Right atrium auricular region (tissue), 2 donors: ENCODE measurements around the gene ARHGEF10L. TPM values are rescaled to one million over a fixed set of nuclear protein-coding genes. Genes with fewer than 3 reads are reported as not detected.

ENCODE experiments used
- DNase-seq: peaks from one replicate; pipeline ENCODE4 v3.0.0-alpha.2; 2019; ENCODE audit warnings: low spot score
- H3K27ac ChIP-seq, 2 donors: fragments of 200-600 bp; sonication (generic); 1 replicate in 1 of 2; 2 replicates in 1 of 2; pipeline ENCODE4 v1.5.1; 2016 to 2019
- H3K27me3 ChIP-seq, 2 donors: fragments of 200-600 bp; sonication (generic); one replicate each; pipeline versions ENCODE4 v1.5.1 to v1.6.0; 2017 to 2019
- H3K36me3 ChIP-seq: fragments of 200-600 bp; sonication (generic); one replicate; pipeline ENCODE4 v1.5.1; 2016
- H3K4me1 ChIP-seq, 2 donors: fragments of 200-600 bp; sonication (generic); one replicate each; pipeline versions ENCODE4 v1.5.1 to v1.6.0; 2017 to 2019
- H3K4me3 ChIP-seq, 2 donors: fragments of 200-600 bp; sonication (generic); 1 replicate in 1 of 2; 2 replicates in 1 of 2; pipeline ENCODE4 v1.5.1; 2017 to 2019; ENCODE audit warnings: mild to moderate bottlenecking in 1 of 2, moderate library complexity in 1 of 2
- H3K9me3 ChIP-seq, 2 donors: fragments of 200-600 bp; sonication (generic); one replicate each; pipeline ENCODE4 v1.5.1; 2019
- CTCF ChIP-seq, 2 donors: fragments of 200-600 bp; sonication (generic); IDR thresholded peaks; one replicate each; pipeline ENCODE4 v1.5.1; 2019; ENCODE audit warnings: antibody characterized with exemption in 2 of 2
- total RNA-seq, 2 donors: library from RNA; depleted of rRNA; stranded (reverse); fragments of >200 nt; gene quantifications; one replicate each; pipeline ENCODE4 v1.1.0, GENCODE V29; 2016

The ARHGEF10L gene
- total RNA-seq, 2 donors from 2014 or later: 49.3 to 52.2 TPM

- Histone ChIP-seq H3K27ac (no peak overlapping the region), H3K36me3 (no peaks in the 10 kb centered on the region), H3K4me1 (no peaks in the 10 kb centered on the region), H3K4me3 (no peak overlapping the region), H3K27me3 (no peaks in the 10 kb centered on the region), H3K9me3 (peaks cover 0 to 4% of the 10 kb centered on the region in 2 donors)
- DNase-seq: no peak
- TF ChIP-seq CTCF (IDR thresholded peaks at IDR 0.05): no peak
These were observed 188.7 kb downstream of the ARHGEF10L start for GRCh38 chr1:17728123-17728712.

GRCh38 chr1:17729248-17729647 lies 189.8 kb downstream of the ARHGEF10L start:
- no peak for TF ChIP-seq CTCF (IDR thresholded peaks at IDR 0.05)
- no peak overlapping the region for H3K27ac ChIP-seq
- DNase-seq: no peak
- H3K4me3 ChIP-seq: no peak overlapping the region
- H3K27me3 ChIP-seq: no peaks in the 10 kb centered on the region
- no peaks in the 10 kb centered on the region for H3K36me3 ChIP-seq
- H3K9me3 ChIP-seq: peaks cover 0 to 4% of the 10 kb centered on the region in 2 donors
- H3K4me1 ChIP-seq: no peaks in the 10 kb centered on the region

DNA sequence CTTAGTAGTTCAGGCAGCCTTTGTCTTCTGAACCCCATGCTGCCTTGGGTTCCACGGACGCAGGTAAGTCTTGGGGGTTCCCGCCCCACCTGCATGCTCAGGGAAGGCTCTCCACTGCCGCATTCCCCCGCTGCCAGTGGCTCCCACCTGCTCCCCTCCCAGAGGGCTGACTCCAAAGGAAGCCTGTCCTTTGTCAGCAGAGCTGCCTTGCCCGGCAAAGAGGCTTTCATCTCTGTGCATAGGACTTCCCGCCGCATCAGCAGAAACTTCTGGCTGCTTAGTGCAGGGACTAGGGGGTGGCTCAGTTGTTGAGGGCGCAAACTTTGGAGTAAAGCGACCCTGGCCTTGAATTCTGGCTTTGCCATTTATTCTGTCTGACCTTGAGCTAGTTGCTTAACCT lies 190.4 kb downstream of the ARHGEF10L start:
- Histone ChIP-seq H3K36me3 (no peaks in the 10 kb centered on the region), H3K27me3 (no peaks in the 10 kb centered on the region), H3K9me3 (peaks cover 0 to 4% of the 10 kb centered on the region in 2 donors), H3K4me3 (no peak overlapping the region), H3K4me1 (no peaks in the 10 kb centered on the region), H3K27ac (no peak overlapping the region)
- TF ChIP-seq CTCF (IDR thresholded peaks at IDR 0.05): no peak
- DNase-seq: no peak

DNA sequence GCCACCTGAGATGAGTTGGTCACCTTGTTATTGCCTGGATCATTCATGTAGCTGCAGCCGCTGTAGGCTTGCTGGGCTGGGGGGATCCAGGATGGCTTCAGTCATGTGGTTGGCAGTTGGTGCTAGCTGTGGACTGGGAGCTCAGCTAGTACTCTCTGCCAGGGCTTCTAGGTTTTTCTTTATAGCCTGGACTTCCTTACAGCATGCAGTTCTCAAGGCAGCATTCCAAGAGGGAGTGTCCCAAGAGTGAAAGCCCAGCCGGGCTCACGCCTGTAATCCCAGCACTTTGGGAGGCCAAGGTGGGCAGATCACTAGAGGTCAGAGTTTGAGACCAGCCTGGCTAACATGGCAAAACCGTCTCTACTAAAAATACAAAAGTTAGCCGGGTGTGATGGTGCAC lies 192.0 kb downstream of the ARHGEF10L start:
- H3K27me3 ChIP-seq: no peaks in the 10 kb centered on the region
- no peak for DNase-seq
- no peak overlapping the region for H3K27ac ChIP-seq
- no peak for TF ChIP-seq CTCF (IDR thresholded peaks at IDR 0.05)
- H3K9me3 ChIP-seq: peaks cover 0 to 4% of the 10 kb centered on the region in 2 donors
- no peak overlapping the region for H3K4me3 ChIP-seq
- H3K4me1 ChIP-seq: no peaks in the 10 kb centered on the region
- no peaks in the 10 kb centered on the region for H3K36me3 ChIP-seq

DNA sequence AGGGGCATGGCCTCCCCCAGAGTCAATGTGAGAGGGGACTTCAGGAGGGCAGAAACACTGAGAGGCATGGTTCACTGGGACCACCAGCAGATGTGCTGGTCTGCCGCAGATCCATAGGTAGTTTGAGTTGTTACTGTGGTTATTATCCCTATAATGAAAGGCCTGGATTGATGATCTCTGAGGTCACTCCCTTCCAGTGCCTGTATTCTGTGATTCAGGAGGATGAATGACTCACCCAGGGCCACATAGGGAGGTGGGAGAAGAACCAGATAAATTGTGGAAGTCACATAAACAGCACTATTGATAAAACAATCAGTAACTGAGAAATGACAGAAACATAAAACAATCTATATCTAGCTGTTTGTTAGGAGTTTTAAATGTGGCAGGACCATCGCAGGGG lies 193.0 kb downstream of the ARHGEF10L start:
- no peak for DNase-seq
- H3K36me3 ChIP-seq: no peaks in the 10 kb centered on the region
- peaks cover 0 to 4% of the 10 kb centered on the region in 2 donors for H3K9me3 ChIP-seq
- no peaks in the 10 kb centered on the region for H3K27me3 ChIP-seq
- no peak overlapping the region for H3K27ac ChIP-seq
- no peaks in the 10 kb centered on the region for H3K4me1 ChIP-seq
- H3K4me3 ChIP-seq: no peak overlapping the region
- no peak for TF ChIP-seq CTCF (IDR thresholded peaks at IDR 0.05)

- no peaks in the 10 kb centered on the region for H3K36me3 ChIP-seq
- no peak overlapping the region for H3K4me3 ChIP-seq
- H3K27me3 ChIP-seq: no peaks in the 10 kb centered on the region
- no peaks in the 10 kb centered on the region for H3K9me3 ChIP-seq
- no peak overlapping the region for H3K27ac ChIP-seq
- TF ChIP-seq CTCF (IDR thresholded peaks at IDR 0.05): no peak
- H3K4me1 ChIP-seq: no peaks in the 10 kb centered on the region
- no peak for DNase-seq
These were observed 194.2 kb downstream of the ARHGEF10L start for GRCh38 chr1:17733661-17734060.
